NCI-H226 (cell line): ENCODE results near the gene JAK2.
A peak's percentile ranks its signal among the peaks of the same experiment; 100 is the strongest.
"Not testable (repeated sequence)": the region's sequence is repeated elsewhere in the genome, so short reads cannot be mapped to it uniquely, and the experiment has no call there.

Experiments
- DNase-seq: peaks from one replicate; pipeline ENCODE4 v3.0.0-alpha.2; 2015

The JAK2 gene

GRCh38 chr9:4984621-4985385 lies at the start of gene JAK2:
JAK2 (plus strand) TSS chr9:4985272; CDS start chr9:5021988, 36,716 bp downstream.
- peak; percentile 92 for DNase-seq

- DNase-seq: no peak
Measured at GRCh38 chr9:4936277-4936676, 48.8 kb upstream of the JAK2 start.

GRCh38 chr9:4936823-4937222 lies 48.2 kb upstream of the JAK2 start:
- no peak for DNase-seq

- no peak for DNase-seq
Measured at GRCh38 chr9:4937446-4937845, 47.6 kb upstream of the JAK2 start.

- DNase-seq: no peak
Measured at GRCh38 chr9:4938496-4938895, 46.6 kb upstream of the JAK2 start.

GRCh38 chr9:4939118-4939561 lies 45.9 kb upstream of the JAK2 start:
- DNase-seq: no peak

- peak; percentile 33 for DNase-seq
Measured at GRCh38 chr9:4942042-4942691, 42.9 kb upstream of the JAK2 start.

GRCh38 chr9:4943346-4943745 lies 41.7 kb upstream of the JAK2 start:
- no peak for DNase-seq

GRCh38 chr9:4944431-4945211 lies 40.5 kb upstream of the JAK2 start:
- DNase-seq: not testable (repeated sequence)

GRCh38 chr9:4946937-4947336 lies 38.1 kb upstream of the JAK2 start:
- no peak for DNase-seq

- DNase-seq: no peak
Measured at GRCh38 chr9:4955836-4956235, 29.2 kb upstream of the JAK2 start.

GRCh38 chr9:4959031-4959430 lies 26.0 kb upstream of the JAK2 start:
- DNase-seq: no peak

- peak; percentile 38 for DNase-seq
Measured at GRCh38 chr9:4962085-4962484, 23.0 kb upstream of the JAK2 start.

GRCh38 chr9:4964540-4964939 lies 20.5 kb upstream of the JAK2 start:
- DNase-seq: no peak

- no peak for DNase-seq
Measured at GRCh38 chr9:4965174-4965821, 19.8 kb upstream of the JAK2 start.

GRCh38 chr9:4967523-4967922 lies 17.5 kb upstream of the JAK2 start:
- DNase-seq: peak; percentile 31

GRCh38 chr9:4969130-4969529 lies 15.9 kb upstream of the JAK2 start:
- DNase-seq: no peak

GRCh38 chr9:4970970-4971641 lies 14.0 kb upstream of the JAK2 start:
- DNase-seq: no peak

GRCh38 chr9:4973246-4973645 lies 11.8 kb upstream of the JAK2 start:
- DNase-seq: peak; percentile 80

GRCh38 chr9:4973902-4974301 lies 11.2 kb upstream of the JAK2 start:
- DNase-seq: no peak

- DNase-seq: peak; percentile 41
Measured at GRCh38 chr9:4979239-4979638, 5.8 kb upstream of the JAK2 start.

- DNase-seq: peak; percentile 73
Measured at GRCh38 chr9:4980086-4980727, 4.9 kb upstream of the JAK2 start.
